ENCODE measurements around the gene DOLK.
A peak's percentile ranks its signal among the peaks of the same experiment; 100 is the strongest.

- TF ChIP-seq POLR2AphosphoS5 (IDR thresholded peaks at IDR 0.05) (peak; percentile 92 to 98), CTCF (IDR thresholded peaks at IDR 0.05) (peak in 1 of 6 experiments; percentile 24), POLR2A (IDR thresholded peaks at IDR 0.05) (peak in 3 of 4 donors; percentile 75 to 95 (median 85)), EP300 (IDR thresholded peaks at IDR 0.05) (peak in 1 of 4 donors; percentile 62)
These were observed at the start of gene DOLK, which contains the start of gene NUP188 for GRCh38 chr9:128947527-128948301.
